NOMO-1 treated with dmso at 0.1 percent for 144 hours (cell line): ENCODE results near the gene ZNHIT6.

Source experiments
- DNase-seq: peaks from one replicate; lab custom pipeline; 2025; ENCODE audit not compliant: unreplicated experiment; lab: John Stamatoyannopoulos, UW

The ZNHIT6 gene

GRCh38 chr1:85623061-85623471 is 85.2 kb downstream of the ZNHIT6 start:
- no peak for DNase-seq

GRCh38 chr1:85621430-85621829 is 86.8 kb downstream of the ZNHIT6 start:
- no peak for DNase-seq

GRCh38 chr1:85617633-85618100 is 90.6 kb downstream of the ZNHIT6 start:
- DNase-seq = no peak

GRCh38 chr1:85616736-85617135 is 91.5 kb downstream of the ZNHIT6 start:
- DNase-seq = no peak

- DNase-seq = no peak
Measured at GRCh38 chr1:85616364-85616705, 91.9 kb downstream of the ZNHIT6 start.

- DNase-seq = no peak
Measured at GRCh38 chr1:85615586-85616363, 92.5 kb downstream of the ZNHIT6 start.

GRCh38 chr1:85612704-85613361 is 95.4 kb downstream of the ZNHIT6 start:
- no peak for DNase-seq

- no peak for DNase-seq
Measured at GRCh38 chr1:85611856-85612255, 96.4 kb downstream of the ZNHIT6 start.

- no peak for DNase-seq
Measured at GRCh38 chr1:85611425-85611824, 96.8 kb downstream of the ZNHIT6 start.

- no peak for DNase-seq
Measured at GRCh38 chr1:85609976-85610375, 98.3 kb downstream of the ZNHIT6 start.

GRCh38 chr1:85608851-85609250 is 99.4 kb downstream of the ZNHIT6 start:
- DNase-seq = no peak

- DNase-seq = no peak
Measured at GRCh38 chr1:85607921-85608265, 100.3 kb downstream of the ZNHIT6 start.

- no peak for DNase-seq
Measured at GRCh38 chr1:85607126-85607920, 100.9 kb downstream of the ZNHIT6 start.

GRCh38 chr1:85606414-85606800 is 101.8 kb downstream of the ZNHIT6 start:
- DNase-seq = no peak

- no peak for DNase-seq
Measured at GRCh38 chr1:85605484-85606413, 102.5 kb downstream of the ZNHIT6 start.

- no peak for DNase-seq
Measured at GRCh38 chr1:85604298-85604997, 103.8 kb downstream of the ZNHIT6 start.

GRCh38 chr1:85603086-85603880 is 105.0 kb downstream of the ZNHIT6 start:
- no peak for DNase-seq

- no peak for DNase-seq
Measured at GRCh38 chr1:85602571-85602970, 105.7 kb downstream of the ZNHIT6 start.

GRCh38 chr1:85601901-85602300 is 106.3 kb downstream of the ZNHIT6 start:
- no peak for DNase-seq
